Vagina (tissue), 2 donors: ENCODE results near the gene GNAQ.

Experiments used
- CTCF ChIP-seq, 3 experiments: fragments of 450-650 bp in 2 of 3; fragments of 200-600 bp in 1 of 3; sonication (generic) in 1 of 3; IDR thresholded peaks; one replicate each; pipeline ENCODE4 v1.5.1; 2017 to 2019; ENCODE audit warnings: antibody characterized with exemption in 3 of 3, mild to moderate bottlenecking in 2 of 3, moderate library complexity in 2 of 3
- POLR2AphosphoS5 ChIP-seq, 2 donors: sonication (generic); formaldehyde crosslinking; IDR thresholded peaks; one replicate each; pipeline ENCODE4 v1.9.0; 2017; ENCODE audit warnings: antibody characterized with exemption in 2 of 2, mild to moderate bottlenecking in 2 of 2, low read depth in 1 of 2; ENCODE audit not compliant: insufficient read depth in 1 of 2

GRCh38 chr9:77743386-77743785 is 288.2 kb downstream of the GNAQ start:
- TF ChIP-seq CTCF (IDR thresholded peaks at IDR 0.05): no peak
- no peak for TF ChIP-seq POLR2AphosphoS5 (IDR thresholded peaks at IDR 0.05; ENCODE audit: insufficient read depth in 1 of 2, low read depth in 1 of 2)
